SK-N-SH (cell line): ENCODE data around the gene SLC34A1. TPM values are rescaled to one million over a fixed set of nuclear protein-coding genes. Genes with fewer than 3 reads are reported as not detected.

Source experiments
- ELF1 ChIP-seq: IDR thresholded peaks from 2 replicates; pipeline ENCODE4 v1.4.0; 2012
- FOSL2 ChIP-seq: IDR thresholded peaks from 2 replicates; pipeline ENCODE4 v1.4.0; 2012; ENCODE audit warnings: low read depth, mild to moderate bottlenecking, moderate library complexity, borderline replicate concordance
- GABPA ChIP-seq: IDR thresholded peaks from 2 replicates; pipeline ENCODE4 v1.4.0; 2012; ENCODE audit warnings: low read depth, mild to moderate bottlenecking
- IRF3 ChIP-seq: fragments of 150-350 bp; IDR thresholded peaks from 2 replicates; pipeline ENCODE4 v1.6.1; 2016; ENCODE audit warnings: mild to moderate bottlenecking, low read depth, low read length
- NFIC ChIP-seq: IDR thresholded peaks from 2 replicates; pipeline ENCODE4 v1.4.0; 2012; ENCODE audit warnings: borderline replicate concordance
- NRF1 ChIP-seq: IDR thresholded peaks from 2 replicates; pipeline ENCODE4 v1.6.1; 2012; ENCODE audit warnings: low read depth, mild to moderate bottlenecking, low read length
- PBX3 ChIP-seq: IDR thresholded peaks from 2 replicates; pipeline ENCODE4; 2012
- RCOR1 ChIP-seq: fragments of 150-350 bp; IDR thresholded peaks from 2 replicates; pipeline ENCODE4 v1.6.1; 2017; ENCODE audit warnings: antibody characterized with exemption, low read length
- REST ChIP-seq: IDR thresholded peaks from 2 replicates; pipeline ENCODE4 v1.6.1; 2012; ENCODE audit warnings: mild to moderate bottlenecking, low read depth, low read length, moderate library complexity
- SIN3A ChIP-seq: IDR thresholded peaks from 2 replicates; pipeline ENCODE4 v1.6.1; 2012; ENCODE audit warnings: low read depth, mild to moderate bottlenecking, low read length, moderate library complexity, borderline replicate concordance
- TAF1 ChIP-seq: IDR thresholded peaks from 2 replicates; pipeline ENCODE4 v1.6.1; 2012; ENCODE audit warnings: low read depth, mild to moderate bottlenecking, low read length, moderate library complexity, borderline replicate concordance
- USF2 ChIP-seq: fragments of 150-350 bp; IDR thresholded peaks from 2 replicates; pipeline ENCODE4 v1.6.1; 2017; ENCODE audit warnings: antibody characterized with exemption, low read length, low read depth, borderline replicate concordance
- polyA plus RNA-seq, 3 experiments: library from polyadenylated mRNA; depleted of rRNA; stranded (reverse); fragments of >200 nt; gene quantifications; 2 replicates each; pipeline ENCODE4 v1.2.3, GENCODE V29; 2012

Gene SLC34A1
- polyA plus RNA-seq, 1 of the 3 experiments (the other 2 are of a cell fraction): 0.03 TPM

GRCh38 chr5:177447611-177448243 is 63.5 kb downstream of the SLC34A1 start (continued):
- TF ChIP-seq FOSL2 (peak; percentile 89), NFIC (peak; percentile 95), REST (no peak), RCOR1 (no peak), GABPA (peak; percentile 63), NRF1 (no peak), IRF3 (no peak), PBX3 (peak; percentile 69), SIN3A (peak; percentile 81; the same call in 1 of the 2 replicates), ELF1 (no peak), TAF1 (peak; percentile 74; the same call in 1 of the 2 replicates), USF2 (no peak)

Other genes starting within 250 kb of the SLC34A1 start
- 101 and 117 TPM in 2 replicates for gene RAB24, start 80.7 kb upstream of the SLC34A1 start, polyA plus RNA-seq (2012; rRNA removed)
- gene PRELID1, start 80.6 kb upstream of the SLC34A1 start, polyA plus RNA-seq (2012; rRNA removed): 344 TPM in 2 replicates
- gene MXD3, start 72.5 kb upstream of the SLC34A1 start, polyA plus RNA-seq (2012; rRNA removed): 22.6 and 23.1 TPM in 2 replicates
- 380 and 500 TPM in 2 replicates for gene LMAN2, start 32.8 kb upstream of the SLC34A1 start, polyA plus RNA-seq (2012; rRNA removed)
- gene RGS14, start 26.5 kb upstream of the SLC34A1 start, polyA plus RNA-seq (2012; rRNA removed): 26.5 and 27.6 TPM in 2 replicates
- not detected in 2 replicates for gene PFN3, start 16.2 kb downstream of the SLC34A1 start, polyA plus RNA-seq (2012; rRNA removed)
- 3.8 and 4.3 TPM in 2 replicates for gene F12, start 25.1 kb downstream of the SLC34A1 start, polyA plus RNA-seq (2012; rRNA removed)
- gene GRK6, start 42.2 kb downstream of the SLC34A1 start, polyA plus RNA-seq (2012; rRNA removed): 35.9 and 39.5 TPM in 2 replicates
- gene PRR7, start 62.4 kb downstream of the SLC34A1 start, polyA plus RNA-seq (2012; rRNA removed): 12.5 and 17.1 TPM in 2 replicates
- 176 and 244 TPM in 2 replicates for gene DBN1, start 89.2 kb downstream of the SLC34A1 start, polyA plus RNA-seq (2012; rRNA removed)
- 183 and 206 TPM in 2 replicates for gene PDLIM7, start 113.2 kb downstream of the SLC34A1 start, polyA plus RNA-seq (2012; rRNA removed)
- 1.9 and 2.2 TPM in 2 replicates for gene DOK3, start 125.4 kb downstream of the SLC34A1 start, polyA plus RNA-seq (2012; rRNA removed)
- gene DDX41, start 132.5 kb downstream of the SLC34A1 start, polyA plus RNA-seq (2012; rRNA removed): 158 and 176 TPM in 2 replicates
- gene FAM193B, start 170.1 kb downstream of the SLC34A1 start, polyA plus RNA-seq (2012; rRNA removed): 44.4 and 48.1 TPM in 2 replicates
- 264 and 320 TPM in 2 replicates for gene TMED9, start 207.8 kb downstream of the SLC34A1 start, polyA plus RNA-seq (2012; rRNA removed)
- gene B4GALT7, start 215.7 kb downstream of the SLC34A1 start, polyA plus RNA-seq (2012; rRNA removed): 37.5 and 39.1 TPM in 2 replicates